Effector memory CD8-positive, alpha-beta T cell (primary cell): ENCODE data around the gene AKR1C8.
"Not testable (repeated sequence)": the region's sequence is repeated elsewhere in the genome, so short reads cannot be mapped to it uniquely, and the experiment has no call there.

Experiments used
- ATAC-seq: fragments of 150-1000 bp; cut with Tn5 transposase; replicated peaks from 2 replicates; pipeline ENCODE4 v1.10.0; 2021; ENCODE audit warnings: mild to moderate bottlenecking, moderate library complexity
- DNase-seq, 3 experiments: peaks; one replicate each; pipeline ENCODE4 v3.0.0; 2021
- H3K27ac Mint-ChIP-seq, 2 donors: one replicate each; pipeline ENCODE4 v1.8.0; 2022; ENCODE audit warnings: mild to moderate bottlenecking in 2 of 2, mixed read lengths in 2 of 2, moderate library complexity in 2 of 2
- H3K27me3 Mint-ChIP-seq, 2 donors: one replicate each; pipeline ENCODE4 v1.8.0; 2022; ENCODE audit warnings: mixed read lengths in 2 of 2
- H3K36me3 Mint-ChIP-seq: one replicate; pipeline ENCODE4 v1.8.0; 2022; ENCODE audit warnings: mild to moderate bottlenecking, moderate library complexity, mixed read lengths; ENCODE audit not compliant: insufficient read depth
- H3K4me1 Mint-ChIP-seq, 2 donors: one replicate each; pipeline ENCODE4 v1.8.0; 2022; ENCODE audit warnings: low read depth in 2 of 2, mixed read lengths in 2 of 2
- H3K4me3 Mint-ChIP-seq, 2 donors: one replicate each; pipeline ENCODE4 v1.8.0; 2022; ENCODE audit warnings: mild to moderate bottlenecking in 2 of 2, mixed read lengths in 2 of 2, moderate library complexity in 2 of 2
- H3K9me3 Mint-ChIP-seq, 2 donors: one replicate each; pipeline ENCODE4 v1.8.0; 2022; ENCODE audit warnings: mixed read lengths in 2 of 2

The AKR1C8 gene

GRCh38 chr10:5151076-5151475 is 33.9 kb downstream of the AKR1C8 start:
- ATAC-seq (no peak), DNase-seq (no peak)
- Mint-ChIP-seq H3K36me3 (no peaks in the 10 kb centered on the region), H3K9me3 (peaks cover 2 to 4% of the 10 kb centered on the region in 2 donors), H3K4me3 (no peak overlapping the region), H3K4me1 (no peaks in the 10 kb centered on the region), H3K27me3 (no peaks in the 10 kb centered on the region), H3K27ac (no peak overlapping the region)

GRCh38 chr10:5148678-5149032 is 36.3 kb downstream of the AKR1C8 start:
- no peak for DNase-seq
- no peak for ATAC-seq
- Mint-ChIP-seq H3K9me3 (peaks cover 2 to 4% of the 10 kb centered on the region in 2 donors), H3K4me3 (no peak overlapping the region), H3K36me3 (no peaks in the 10 kb centered on the region), H3K27me3 (no peaks in the 10 kb centered on the region), H3K27ac (no peak overlapping the region), H3K4me1 (no peaks in the 10 kb centered on the region)

GRCh38 chr10:5147981-5148677 is 36.8 kb downstream of the AKR1C8 start:
- no peak overlapping the region for H3K4me3 Mint-ChIP-seq
- no peaks in the 10 kb centered on the region for H3K36me3 Mint-ChIP-seq
- H3K27me3 Mint-ChIP-seq = no peaks in the 10 kb centered on the region
- DNase-seq (no peak), ATAC-seq (no peak)
- H3K27ac Mint-ChIP-seq = no peak overlapping the region
- H3K9me3 Mint-ChIP-seq = peaks cover 2 to 4% of the 10 kb centered on the region in 2 donors
- H3K4me1 Mint-ChIP-seq = no peaks in the 10 kb centered on the region

GRCh38 chr10:5147255-5147980 is 37.5 kb downstream of the AKR1C8 start:
- DNase-seq (no peak), ATAC-seq (no peak)
- no peaks in the 10 kb centered on the region for H3K36me3 Mint-ChIP-seq
- H3K4me3 Mint-ChIP-seq = no peak overlapping the region
- no peak overlapping the region for H3K27ac Mint-ChIP-seq
- H3K9me3 Mint-ChIP-seq = peaks cover 3 to 4% of the 10 kb centered on the region in 2 donors
- H3K27me3 Mint-ChIP-seq = no peaks in the 10 kb centered on the region
- H3K4me1 Mint-ChIP-seq = no peaks in the 10 kb centered on the region

GRCh38 chr10:5146920-5147254 is 38.1 kb downstream of the AKR1C8 start:
- H3K9me3 Mint-ChIP-seq = peaks cover 3 to 4% of the 10 kb centered on the region in 2 donors
- no peak overlapping the region for H3K4me3 Mint-ChIP-seq
- no peak overlapping the region for H3K27ac Mint-ChIP-seq
- no peaks in the 10 kb centered on the region for H3K27me3 Mint-ChIP-seq
- ATAC-seq (no peak), DNase-seq (no peak)
- H3K36me3 Mint-ChIP-seq = no peaks in the 10 kb centered on the region
- H3K4me1 Mint-ChIP-seq = no peaks in the 10 kb centered on the region

- Mint-ChIP-seq H3K9me3 (peaks cover 3 to 4% of the 10 kb centered on the region in 2 donors), H3K4me3 (no peak overlapping the region), H3K27ac (no peak overlapping the region), H3K27me3 (no peaks in the 10 kb centered on the region), H3K4me1 (no peaks in the 10 kb centered on the region), H3K36me3 (no peaks in the 10 kb centered on the region)
- DNase-seq (no peak), ATAC-seq (no peak)
These were observed 41.8 kb downstream of the AKR1C8 start for GRCh38 chr10:5143137-5143536.

GRCh38 chr10:5142199-5142598 is 42.8 kb downstream of the AKR1C8 start:
- Mint-ChIP-seq H3K9me3 (peaks cover 4 to 9% of the 10 kb centered on the region in 2 donors), H3K36me3 (no peaks in the 10 kb centered on the region), H3K27me3 (no peaks in the 10 kb centered on the region), H3K4me1 (no peaks in the 10 kb centered on the region), H3K4me3 (no peak overlapping the region), H3K27ac (no peak overlapping the region)
- ATAC-seq (no peak), DNase-seq (no peak)

GRCh38 chr10:5137699-5138098 is 47.3 kb downstream of the AKR1C8 start:
- H3K27me3 Mint-ChIP-seq, H3K36me3 Mint-ChIP-seq, H3K4me1 Mint-ChIP-seq, H3K4me3 Mint-ChIP-seq, H3K27ac Mint-ChIP-seq, DNase-seq, ATAC-seq, H3K9me3 Mint-ChIP-seq: not testable (repeated sequence)

GRCh38 chr10:5136468-5137087 is 48.4 kb downstream of the AKR1C8 start:
- Mint-ChIP-seq H3K4me1 (no peaks in the 10 kb centered on the region), H3K9me3 (peaks cover 1 to 7% of the 10 kb centered on the region in 2 donors), H3K27ac (no peak overlapping the region), H3K36me3 (no peaks in the 10 kb centered on the region), H3K4me3 (no peak overlapping the region), H3K27me3 (no peaks in the 10 kb centered on the region)
- ATAC-seq = no peak
- DNase-seq = no peak

- DNase-seq = no peak
- Mint-ChIP-seq H3K4me3 (no peak overlapping the region), H3K36me3 (no peaks in the 10 kb centered on the region), H3K27ac (no peak overlapping the region), H3K9me3 (peaks cover 1 to 7% of the 10 kb centered on the region in 2 donors), H3K4me1 (no peaks in the 10 kb centered on the region), H3K27me3 (no peaks in the 10 kb centered on the region)
- no peak for ATAC-seq
These were observed 49.4 kb downstream of the AKR1C8 start for GRCh38 chr10:5135581-5135980.

GRCh38 chr10:5125315-5126044 is 59.5 kb downstream of the AKR1C8 start:
- Mint-ChIP-seq H3K4me1 (no peaks in the 10 kb centered on the region), H3K36me3 (no peaks in the 10 kb centered on the region), H3K27ac (no peak overlapping the region), H3K9me3 (peaks cover 0 to 4% of the 10 kb centered on the region in 2 donors), H3K4me3 (no peak overlapping the region), H3K27me3 (peaks cover 0 to 6% of the 10 kb centered on the region in 2 donors)
- no peak for ATAC-seq
- no peak for DNase-seq

GRCh38 chr10:5123886-5124285 is 61.1 kb downstream of the AKR1C8 start:
- no peak overlapping the region for H3K4me3 Mint-ChIP-seq
- DNase-seq (no peak), ATAC-seq (no peak)
- peaks cover 0 to 4% of the 10 kb centered on the region in 2 donors for H3K9me3 Mint-ChIP-seq
- peaks cover 0 to 6% of the 10 kb centered on the region in 2 donors for H3K27me3 Mint-ChIP-seq
- H3K4me1 Mint-ChIP-seq = no peaks in the 10 kb centered on the region
- no peaks in the 10 kb centered on the region for H3K36me3 Mint-ChIP-seq
- H3K27ac Mint-ChIP-seq = no peak overlapping the region

- H3K4me1 Mint-ChIP-seq, H3K36me3 Mint-ChIP-seq, H3K27me3 Mint-ChIP-seq, H3K9me3 Mint-ChIP-seq, H3K27ac Mint-ChIP-seq, ATAC-seq, H3K4me3 Mint-ChIP-seq, DNase-seq: not testable (repeated sequence)
These were observed 65.0 kb downstream of the AKR1C8 start for GRCh38 chr10:5119997-5120396.
